ENCODE measurements around the gene CPAMD8. TPM values are rescaled to one million over a fixed set of nuclear protein-coding genes. Genes with fewer than 3 reads are reported as not detected.

Gene CPAMD8
- total and polyA plus RNA-seq, 9 of the 15 experiments (the other 6 are each of a cell fraction or from before 2014, with no cell fraction given), result 0.20 to 2.1 (median 1.3) TPM

DNA sequence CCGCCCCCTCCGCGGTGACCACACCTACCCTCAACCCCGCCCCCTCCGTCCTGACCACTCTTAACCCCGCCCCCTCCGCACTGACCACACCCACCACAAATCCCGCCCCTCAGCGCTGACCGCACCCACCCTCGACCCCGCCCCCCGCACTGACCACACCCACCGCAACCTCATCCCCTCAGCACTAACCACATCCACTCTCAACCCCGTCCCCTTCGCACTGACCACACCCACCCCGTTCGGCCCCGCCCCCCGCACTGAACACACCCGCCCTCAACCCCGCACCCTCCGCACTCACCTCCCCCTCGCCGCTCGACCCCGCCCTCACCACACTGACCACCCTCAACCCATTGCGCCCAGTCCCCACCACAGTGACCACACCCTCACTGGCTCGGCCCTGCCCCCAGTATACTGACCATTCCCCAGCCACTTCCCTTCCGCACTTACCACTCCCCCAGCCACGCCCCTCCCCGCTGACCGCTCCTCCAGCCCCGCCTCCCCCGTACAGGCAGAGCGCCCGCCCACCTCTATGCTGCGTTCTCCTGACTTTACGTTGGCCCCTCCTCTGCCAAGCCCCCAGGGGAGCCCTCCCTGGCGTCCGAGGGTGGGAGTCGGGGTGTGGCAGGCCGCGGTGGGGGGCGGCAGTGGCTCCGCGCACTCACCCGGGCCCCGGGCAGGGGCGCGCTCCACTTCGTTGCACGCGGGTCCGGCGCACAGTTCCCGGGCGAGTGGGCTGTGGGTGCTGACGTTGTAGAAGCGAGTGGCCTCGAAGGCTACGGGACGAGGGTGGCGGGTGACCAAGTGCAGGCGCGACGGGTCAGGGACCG lies 129.4 kb downstream of the CPAMD8 start (continued):
- no peak for TF ChIP-seq EP300 (IDR thresholded peaks at IDR 0.05; ENCODE audit: low read length)
- TF ChIP-seq FUS (optimal IDR thresholded peaks at IDR 0.05; ENCODE audit: low read depth, low read length), result peak; percentile 55
- TF ChIP-seq TCF7L2 (IDR thresholded peaks at IDR 0.05; ENCODE audit: low read depth, low read length), result no peak
- TF ChIP-seq MEF2A (IDR thresholded peaks at IDR 0.05; ENCODE audit: control insufficient read depth, low read depth, low read length), result no peak
- peak; percentile 69; the same call in 1 of the 2 replicates for TF ChIP-seq CTBP1 (IDR thresholded peaks at IDR 0.05; ENCODE audit: borderline replicate concordance)
- TF ChIP-seq ATF7 (IDR thresholded peaks at IDR 0.05), result peak; percentile 62
- no peak for TF ChIP-seq SMAD2 (IDR thresholded peaks at IDR 0.05; ENCODE audit: low read depth, low read length)
- TF ChIP-seq SAFB2 (IDR thresholded peaks at IDR 0.05; ENCODE audit: borderline replicate concordance, low read depth, low read length, severe bottlenecking), result no peak
- TF ChIP-seq, protein P1, sequence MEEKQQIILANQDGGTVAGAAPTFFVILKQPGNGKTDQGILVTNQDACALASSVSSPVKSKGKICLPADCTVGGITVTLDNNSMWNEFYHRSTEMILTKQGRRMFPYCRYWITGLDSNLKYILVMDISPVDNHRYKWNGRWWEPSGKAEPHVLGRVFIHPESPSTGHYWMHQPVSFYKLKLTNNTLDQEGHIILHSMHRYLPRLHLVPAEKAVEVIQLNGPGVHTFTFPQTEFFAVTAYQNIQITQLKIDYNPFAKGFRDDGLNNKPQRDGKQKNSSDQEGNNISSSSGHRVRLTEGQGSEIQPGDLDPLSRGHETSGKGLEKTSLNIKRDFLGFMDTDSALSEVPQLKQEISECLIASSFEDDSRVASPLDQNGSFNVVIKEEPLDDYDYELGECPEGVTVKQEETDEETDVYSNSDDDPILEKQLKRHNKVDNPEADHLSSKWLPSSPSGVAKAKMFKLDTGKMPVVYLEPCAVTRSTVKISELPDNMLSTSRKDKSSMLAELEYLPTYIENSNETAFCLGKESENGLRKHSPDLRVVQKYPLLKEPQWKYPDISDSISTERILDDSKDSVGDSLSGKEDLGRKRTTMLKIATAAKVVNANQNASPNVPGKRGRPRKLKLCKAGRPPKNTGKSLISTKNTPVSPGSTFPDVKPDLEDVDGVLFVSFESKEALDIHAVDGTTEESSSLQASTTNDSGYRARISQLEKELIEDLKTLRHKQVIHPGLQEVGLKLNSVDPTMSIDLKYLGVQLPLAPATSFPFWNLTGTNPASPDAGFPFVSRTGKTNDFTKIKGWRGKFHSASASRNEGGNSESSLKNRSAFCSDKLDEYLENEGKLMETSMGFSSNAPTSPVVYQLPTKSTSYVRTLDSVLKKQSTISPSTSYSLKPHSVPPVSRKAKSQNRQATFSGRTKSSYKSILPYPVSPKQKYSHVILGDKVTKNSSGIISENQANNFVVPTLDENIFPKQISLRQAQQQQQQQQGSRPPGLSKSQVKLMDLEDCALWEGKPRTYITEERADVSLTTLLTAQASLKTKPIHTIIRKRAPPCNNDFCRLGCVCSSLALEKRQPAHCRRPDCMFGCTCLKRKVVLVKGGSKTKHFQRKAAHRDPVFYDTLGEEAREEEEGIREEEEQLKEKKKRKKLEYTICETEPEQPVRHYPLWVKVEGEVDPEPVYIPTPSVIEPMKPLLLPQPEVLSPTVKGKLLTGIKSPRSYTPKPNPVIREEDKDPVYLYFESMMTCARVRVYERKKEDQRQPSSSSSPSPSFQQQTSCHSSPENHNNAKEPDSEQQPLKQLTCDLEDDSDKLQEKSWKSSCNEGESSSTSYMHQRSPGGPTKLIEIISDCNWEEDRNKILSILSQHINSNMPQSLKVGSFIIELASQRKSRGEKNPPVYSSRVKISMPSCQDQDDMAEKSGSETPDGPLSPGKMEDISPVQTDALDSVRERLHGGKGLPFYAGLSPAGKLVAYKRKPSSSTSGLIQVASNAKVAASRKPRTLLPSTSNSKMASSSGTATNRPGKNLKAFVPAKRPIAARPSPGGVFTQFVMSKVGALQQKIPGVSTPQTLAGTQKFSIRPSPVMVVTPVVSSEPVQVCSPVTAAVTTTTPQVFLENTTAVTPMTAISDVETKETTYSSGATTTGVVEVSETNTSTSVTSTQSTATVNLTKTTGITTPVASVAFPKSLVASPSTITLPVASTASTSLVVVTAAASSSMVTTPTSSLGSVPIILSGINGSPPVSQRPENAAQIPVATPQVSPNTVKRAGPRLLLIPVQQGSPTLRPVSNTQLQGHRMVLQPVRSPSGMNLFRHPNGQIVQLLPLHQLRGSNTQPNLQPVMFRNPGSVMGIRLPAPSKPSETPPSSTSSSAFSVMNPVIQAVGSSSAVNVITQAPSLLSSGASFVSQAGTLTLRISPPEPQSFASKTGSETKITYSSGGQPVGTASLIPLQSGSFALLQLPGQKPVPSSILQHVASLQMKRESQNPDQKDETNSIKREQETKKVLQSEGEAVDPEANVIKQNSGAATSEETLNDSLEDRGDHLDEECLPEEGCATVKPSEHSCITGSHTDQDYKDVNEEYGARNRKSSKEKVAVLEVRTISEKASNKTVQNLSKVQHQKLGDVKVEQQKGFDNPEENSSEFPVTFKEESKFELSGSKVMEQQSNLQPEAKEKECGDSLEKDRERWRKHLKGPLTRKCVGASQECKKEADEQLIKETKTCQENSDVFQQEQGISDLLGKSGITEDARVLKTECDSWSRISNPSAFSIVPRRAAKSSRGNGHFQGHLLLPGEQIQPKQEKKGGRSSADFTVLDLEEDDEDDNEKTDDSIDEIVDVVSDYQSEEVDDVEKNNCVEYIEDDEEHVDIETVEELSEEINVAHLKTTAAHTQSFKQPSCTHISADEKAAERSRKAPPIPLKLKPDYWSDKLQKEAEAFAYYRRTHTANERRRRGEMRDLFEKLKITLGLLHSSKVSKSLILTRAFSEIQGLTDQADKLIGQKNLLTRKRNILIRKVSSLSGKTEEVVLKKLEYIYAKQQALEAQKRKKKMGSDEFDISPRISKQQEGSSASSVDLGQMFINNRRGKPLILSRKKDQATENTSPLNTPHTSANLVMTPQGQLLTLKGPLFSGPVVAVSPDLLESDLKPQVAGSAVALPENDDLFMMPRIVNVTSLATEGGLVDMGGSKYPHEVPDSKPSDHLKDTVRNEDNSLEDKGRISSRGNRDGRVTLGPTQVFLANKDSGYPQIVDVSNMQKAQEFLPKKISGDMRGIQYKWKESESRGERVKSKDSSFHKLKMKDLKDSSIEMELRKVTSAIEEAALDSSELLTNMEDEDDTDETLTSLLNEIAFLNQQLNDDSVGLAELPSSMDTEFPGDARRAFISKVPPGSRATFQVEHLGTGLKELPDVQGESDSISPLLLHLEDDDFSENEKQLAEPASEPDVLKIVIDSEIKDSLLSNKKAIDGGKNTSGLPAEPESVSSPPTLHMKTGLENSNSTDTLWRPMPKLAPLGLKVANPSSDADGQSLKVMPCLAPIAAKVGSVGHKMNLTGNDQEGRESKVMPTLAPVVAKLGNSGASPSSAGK (IDR thresholded peaks at IDR 0.05), result peak; percentile 92
- no peak for TF ChIP-seq SRSF9 (IDR thresholded peaks at IDR 0.05; ENCODE audit: borderline replicate concordance, low read depth, low read length)
- TF ChIP-seq SP1 (CRISPR knock-in tag; IDR thresholded peaks at IDR 0.05), result peak; percentile 66; the same call in 1 of the 2 replicates
- no peak for TF ChIP-seq NFE2L1 (tag; IDR thresholded peaks at IDR 0.05; ENCODE audit: borderline replicate concordance, low read depth)
- TF ChIP-seq, protein P2, sequence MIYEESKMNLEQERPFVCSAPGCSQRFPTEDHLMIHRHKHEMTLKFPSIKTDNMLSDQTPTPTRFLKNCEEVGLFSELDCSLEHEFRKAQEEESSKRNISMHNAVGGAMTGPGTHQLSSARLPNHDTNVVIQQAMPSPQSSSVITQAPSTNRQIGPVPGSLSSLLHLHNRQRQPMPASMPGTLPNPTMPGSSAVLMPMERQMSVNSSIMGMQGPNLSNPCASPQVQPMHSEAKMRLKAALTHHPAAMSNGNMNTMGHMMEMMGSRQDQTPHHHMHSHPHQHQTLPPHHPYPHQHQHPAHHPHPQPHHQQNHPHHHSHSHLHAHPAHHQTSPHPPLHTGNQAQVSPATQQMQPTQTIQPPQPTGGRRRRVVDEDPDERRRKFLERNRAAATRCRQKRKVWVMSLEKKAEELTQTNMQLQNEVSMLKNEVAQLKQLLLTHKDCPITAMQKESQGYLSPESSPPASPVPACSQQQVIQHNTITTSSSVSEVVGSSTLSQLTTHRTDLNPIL (CRISPR knock-in tag; IDR thresholded peaks at IDR 0.05), result no peak
- TF ChIP-seq ZNF717 (CRISPR knock-in tag; IDR thresholded peaks at IDR 0.05), result no peak
